HL-60 (cell line): Measurements from ENCODE around the gene EHD4.
A peak's percentile ranks its signal among the peaks of the same experiment; 100 is the strongest.

Experiments used
- DNase-seq, 2 experiments: peaks; one replicate each; pipeline ENCODE4 v3.0.0-alpha.2; 2010 to 2020; ENCODE audit warnings: low read depth in 1 of 2, low spot score in 1 of 2
- H3K27ac ChIP-seq: fragments of 250-450 bp; sonication (Bioruptor Pico); replicated peaks from 2 replicates; pipeline ENCODE4 v1.5.1; 2020; ENCODE audit warnings: mild to moderate bottlenecking, moderate library complexity
- H3K27me3 ChIP-seq: fragments of 250-450 bp; sonication (Bioruptor Pico); 2 replicates; pipeline ENCODE4 v1.5.1; 2021; ENCODE audit warnings: mild to moderate bottlenecking, moderate library complexity; ENCODE audit not compliant: insufficient read depth, poor library complexity, severe bottlenecking
- H3K4me3 ChIP-seq: replicated peaks from 2 replicates; pipeline ENCODE4 v1.5.1; 2011; ENCODE audit warnings: mild to moderate bottlenecking, control low read depth, low read length; ENCODE audit not compliant: insufficient read depth
- GABPA ChIP-seq: IDR thresholded peaks from 2 replicates; pipeline ENCODE4 v1.6.1; 2012; ENCODE audit warnings: low read depth
- POLR2AphosphoS5 ChIP-seq: IDR thresholded peaks from 2 replicates; pipeline ENCODE4 v1.6.1; 2012; ENCODE audit warnings: low read depth
- SPI1 ChIP-seq: IDR thresholded peaks from 2 replicates; pipeline ENCODE4 v1.6.1; 2012; ENCODE audit warnings: low read depth, mild to moderate bottlenecking, borderline replicate concordance
- TF ChIP-seq, protein P1 (sequence below): IDR thresholded peaks from one replicate; pipeline ENCODE4 v1.5.1; 2011; ENCODE audit warnings: low read length, control low read depth, inconsistent platforms; ENCODE audit not compliant: insufficient read depth
- TF ChIP-seq, protein P2 (sequence below): IDR thresholded peaks from 2 replicates; pipeline ENCODE4 v1.6.1; 2012; ENCODE audit warnings: low read depth; ENCODE audit not compliant: insufficient replicate concordance

Gene EHD4

DNA sequence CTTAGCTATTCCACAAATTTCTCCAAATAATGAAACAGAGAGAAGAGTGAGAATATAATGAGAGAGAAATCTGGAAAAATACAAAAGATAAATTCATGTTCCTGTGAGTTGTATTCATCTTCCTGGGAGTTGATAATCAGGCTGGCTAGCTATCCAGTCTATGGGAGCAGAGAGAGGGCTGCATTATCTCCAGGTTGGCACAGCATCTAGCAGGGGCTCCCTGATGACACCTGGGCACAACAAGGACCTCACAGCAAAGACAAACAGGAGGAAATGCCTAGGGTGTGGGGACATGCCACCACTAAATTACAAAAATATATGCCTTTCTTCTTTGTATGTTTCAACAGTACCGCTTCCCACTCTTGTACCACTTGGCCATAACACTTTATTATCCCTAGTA is 1.9 kb downstream of the EHD4 start:
- H3K27ac ChIP-seq: no peak overlapping the region
- TF ChIP-seq, protein P1, sequence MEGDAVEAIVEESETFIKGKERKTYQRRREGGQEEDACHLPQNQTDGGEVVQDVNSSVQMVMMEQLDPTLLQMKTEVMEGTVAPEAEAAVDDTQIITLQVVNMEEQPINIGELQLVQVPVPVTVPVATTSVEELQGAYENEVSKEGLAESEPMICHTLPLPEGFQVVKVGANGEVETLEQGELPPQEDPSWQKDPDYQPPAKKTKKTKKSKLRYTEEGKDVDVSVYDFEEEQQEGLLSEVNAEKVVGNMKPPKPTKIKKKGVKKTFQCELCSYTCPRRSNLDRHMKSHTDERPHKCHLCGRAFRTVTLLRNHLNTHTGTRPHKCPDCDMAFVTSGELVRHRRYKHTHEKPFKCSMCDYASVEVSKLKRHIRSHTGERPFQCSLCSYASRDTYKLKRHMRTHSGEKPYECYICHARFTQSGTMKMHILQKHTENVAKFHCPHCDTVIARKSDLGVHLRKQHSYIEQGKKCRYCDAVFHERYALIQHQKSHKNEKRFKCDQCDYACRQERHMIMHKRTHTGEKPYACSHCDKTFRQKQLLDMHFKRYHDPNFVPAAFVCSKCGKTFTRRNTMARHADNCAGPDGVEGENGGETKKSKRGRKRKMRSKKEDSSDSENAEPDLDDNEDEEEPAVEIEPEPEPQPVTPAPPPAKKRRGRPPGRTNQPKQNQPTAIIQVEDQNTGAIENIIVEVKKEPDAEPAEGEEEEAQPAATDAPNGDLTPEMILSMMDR: no peak
- TF ChIP-seq GABPA (no peak), POLR2AphosphoS5 (no peak), SPI1 (no peak)
- TF ChIP-seq, protein P2, sequence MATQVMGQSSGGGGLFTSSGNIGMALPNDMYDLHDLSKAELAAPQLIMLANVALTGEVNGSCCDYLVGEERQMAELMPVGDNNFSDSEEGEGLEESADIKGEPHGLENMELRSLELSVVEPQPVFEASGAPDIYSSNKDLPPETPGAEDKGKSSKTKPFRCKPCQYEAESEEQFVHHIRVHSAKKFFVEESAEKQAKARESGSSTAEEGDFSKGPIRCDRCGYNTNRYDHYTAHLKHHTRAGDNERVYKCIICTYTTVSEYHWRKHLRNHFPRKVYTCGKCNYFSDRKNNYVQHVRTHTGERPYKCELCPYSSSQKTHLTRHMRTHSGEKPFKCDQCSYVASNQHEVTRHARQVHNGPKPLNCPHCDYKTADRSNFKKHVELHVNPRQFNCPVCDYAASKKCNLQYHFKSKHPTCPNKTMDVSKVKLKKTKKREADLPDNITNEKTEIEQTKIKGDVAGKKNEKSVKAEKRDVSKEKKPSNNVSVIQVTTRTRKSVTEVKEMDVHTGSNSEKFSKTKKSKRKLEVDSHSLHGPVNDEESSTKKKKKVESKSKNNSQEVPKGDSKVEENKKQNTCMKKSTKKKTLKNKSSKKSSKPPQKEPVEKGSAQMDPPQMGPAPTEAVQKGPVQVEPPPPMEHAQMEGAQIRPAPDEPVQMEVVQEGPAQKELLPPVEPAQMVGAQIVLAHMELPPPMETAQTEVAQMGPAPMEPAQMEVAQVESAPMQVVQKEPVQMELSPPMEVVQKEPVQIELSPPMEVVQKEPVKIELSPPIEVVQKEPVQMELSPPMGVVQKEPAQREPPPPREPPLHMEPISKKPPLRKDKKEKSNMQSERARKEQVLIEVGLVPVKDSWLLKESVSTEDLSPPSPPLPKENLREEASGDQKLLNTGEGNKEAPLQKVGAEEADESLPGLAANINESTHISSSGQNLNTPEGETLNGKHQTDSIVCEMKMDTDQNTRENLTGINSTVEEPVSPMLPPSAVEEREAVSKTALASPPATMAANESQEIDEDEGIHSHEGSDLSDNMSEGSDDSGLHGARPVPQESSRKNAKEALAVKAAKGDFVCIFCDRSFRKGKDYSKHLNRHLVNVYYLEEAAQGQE: no peak
- H3K4me3 ChIP-seq: no peak overlapping the region
- no peak for DNase-seq
- no peaks in the 10 kb centered on the region for H3K27me3 ChIP-seq

DNA sequence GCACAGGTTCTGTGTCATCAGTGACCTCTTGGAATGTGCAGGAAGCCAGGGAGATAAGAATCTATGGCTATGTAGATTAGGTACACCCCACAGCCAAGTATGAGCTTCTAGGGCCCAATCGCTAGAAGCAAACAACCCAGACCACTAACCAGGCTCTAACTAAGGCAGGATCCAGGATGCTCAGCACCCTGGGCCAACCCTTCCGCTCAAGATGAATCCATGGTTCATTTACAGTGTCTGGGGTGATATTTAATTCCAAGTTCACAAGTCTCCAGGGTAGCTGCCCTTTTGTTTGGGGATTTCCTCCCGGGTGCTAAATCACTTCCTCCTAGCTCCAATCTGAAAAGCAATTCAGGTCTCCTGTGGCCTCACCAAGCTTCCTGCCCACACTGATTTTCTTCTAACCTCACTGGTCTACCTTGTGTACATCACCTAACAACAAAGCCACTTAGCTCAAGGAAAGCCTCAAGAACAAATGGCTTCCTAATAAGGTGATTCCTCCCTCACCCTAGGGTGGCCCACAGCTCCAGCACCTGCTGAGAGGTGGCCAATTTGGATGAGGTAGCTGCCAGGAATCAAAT is 2.4 kb downstream of the EHD4 start:
- peak in 1 of 2 experiments; percentile 23 for DNase-seq
- TF ChIP-seq POLR2AphosphoS5: peak; percentile 62; the same call in 1 of the 2 replicates
- TF ChIP-seq, protein P1: no peak
- TF ChIP-seq SPI1: peak; percentile 28; the same call in 1 of the 2 replicates
- H3K4me3 ChIP-seq: no peak overlapping the region
- no peak overlapping the region for H3K27ac ChIP-seq
- no peaks in the 10 kb centered on the region for H3K27me3 ChIP-seq

DNA sequence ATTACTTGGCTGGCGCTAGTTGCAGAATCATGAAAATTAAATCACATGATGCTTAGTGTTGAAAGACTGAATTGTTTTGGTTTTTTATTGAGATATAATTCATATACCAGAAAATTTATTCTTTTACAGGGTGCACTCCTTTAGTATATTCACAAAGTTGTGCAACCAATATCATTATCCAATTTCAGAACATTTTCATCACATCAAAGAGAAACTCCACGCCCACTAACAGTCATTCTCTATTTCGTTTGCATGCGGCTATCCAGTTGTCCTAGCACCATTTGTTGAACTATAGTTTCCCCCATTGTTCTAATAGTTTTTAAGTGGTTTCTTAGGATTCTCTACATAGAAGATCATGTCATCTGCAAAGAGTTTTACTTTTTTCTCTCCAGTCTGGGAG is 3.7 kb downstream of the EHD4 start:
- TF ChIP-seq, protein P2: no peak
- no peak for TF ChIP-seq POLR2AphosphoS5
- no peak for TF ChIP-seq SPI1
- TF ChIP-seq, protein P1: no peak
- no peak for TF ChIP-seq GABPA
- H3K27ac ChIP-seq: no peak overlapping the region

More for the DNA sequence above, 3.7 kb downstream of the EHD4 start:
- H3K4me3 ChIP-seq: no peak overlapping the region
- no peak for DNase-seq
- H3K27me3 ChIP-seq: no peaks in the 10 kb centered on the region
